Liver (tissue), 3 donors: Measurements from ENCODE around the gene TRHDE.

ENCODE experiments used
- ATF3 ChIP-seq: IDR thresholded peaks from 2 replicates; pipeline ENCODE4 v1.6.1; 2016; ENCODE audit warnings: antibody characterized with exemption
- CTCF ChIP-seq: fragments of 150-350 bp; IDR thresholded peaks from 2 replicates; pipeline ENCODE4 v1.5.1; 2017; ENCODE audit warnings: improper control_type of control experiment, low read depth, low read length; ENCODE audit not compliant: missing input control
- FOXA2 ChIP-seq: IDR thresholded peaks from 2 replicates; pipeline ENCODE4 v1.6.1; 2016; ENCODE audit warnings: antibody characterized with exemption
- GABPA ChIP-seq, 2 donors: IDR thresholded peaks in 1 of 2; conservative IDR thresholded peaks in 1 of 2; 2 replicates each; pipeline ENCODE4 v1.6.1; 2016; ENCODE audit warnings: antibody characterized with exemption in 2 of 2, mild to moderate bottlenecking in 1 of 2, moderate library complexity in 1 of 2
- MAX ChIP-seq: IDR thresholded peaks from 2 replicates; pipeline ENCODE4 v1.6.1; 2016; ENCODE audit warnings: antibody characterized with exemption
- RAD21 ChIP-seq, 2 donors: IDR thresholded peaks; 2 replicates each; pipeline ENCODE4 v1.6.1; 2016; ENCODE audit warnings: antibody characterized with exemption in 2 of 2, mild to moderate bottlenecking in 2 of 2
- REST ChIP-seq: IDR thresholded peaks from 2 replicates; pipeline ENCODE4 v1.6.1; 2016; ENCODE audit warnings: antibody characterized with exemption, mild to moderate bottlenecking
- RXRA ChIP-seq, 2 donors: IDR thresholded peaks; 2 replicates each; pipeline ENCODE4 v1.6.1; 2017 to 2018; ENCODE audit warnings: antibody characterized with exemption in 2 of 2, mild to moderate bottlenecking in 1 of 2
- donor health status: healthy.
- donor health status: healthy.

- no peak for TF ChIP-seq GABPA (IDR thresholded peaks at IDR 0.05 in 1 of 2, conservative IDR thresholded peaks at IDR 0.05 in 1 of 2)
- no peak for TF ChIP-seq MAX
- TF ChIP-seq CTCF, result no peak
- no peak for TF ChIP-seq FOXA2
- TF ChIP-seq RAD21 (IDR thresholded peaks at IDR 0.05), result no peak
- no peak for TF ChIP-seq RXRA (IDR thresholded peaks at IDR 0.05)
- TF ChIP-seq REST, result no peak
- TF ChIP-seq ATF3, result no peak
Observed at GRCh38 chr12:72241552-72241951, 30.6 kb upstream of the TRHDE start.
